HCEC 1CT (cell line): ENCODE measurements around the gene ADGRB3.
A peak's percentile ranks its signal among the peaks of the same experiment; 100 is the strongest.

Experiments used
- DNase-seq: peaks from one replicate; pipeline ENCODE4 v3.0.0-alpha.2; 2017

Gene ADGRB3

DNA sequence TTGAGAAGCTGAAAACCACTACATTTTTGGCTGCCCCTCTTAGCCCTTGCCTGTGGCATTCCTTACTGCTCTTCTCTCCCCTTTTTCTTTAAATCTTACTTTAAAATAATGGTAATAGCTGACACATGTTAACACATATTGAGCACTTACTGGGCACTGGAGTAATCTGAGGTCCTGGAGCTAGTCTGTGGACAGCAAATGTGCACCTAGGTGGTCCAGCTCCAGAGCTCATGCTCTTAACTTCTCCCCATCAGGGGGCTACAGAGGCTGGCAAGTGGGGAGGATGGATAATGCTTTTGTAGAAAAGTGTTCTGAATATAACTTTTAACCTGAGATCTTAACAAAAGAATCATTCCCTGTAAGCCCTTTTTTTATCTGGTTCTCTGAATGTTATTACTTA is 74.8 kb downstream of the ADGRB3 start:
- no peak for DNase-seq

- DNase-seq: no peak
Observed at GRCh38 chr6:68710496-68710895, 75.4 kb downstream of the ADGRB3 start.

DNA sequence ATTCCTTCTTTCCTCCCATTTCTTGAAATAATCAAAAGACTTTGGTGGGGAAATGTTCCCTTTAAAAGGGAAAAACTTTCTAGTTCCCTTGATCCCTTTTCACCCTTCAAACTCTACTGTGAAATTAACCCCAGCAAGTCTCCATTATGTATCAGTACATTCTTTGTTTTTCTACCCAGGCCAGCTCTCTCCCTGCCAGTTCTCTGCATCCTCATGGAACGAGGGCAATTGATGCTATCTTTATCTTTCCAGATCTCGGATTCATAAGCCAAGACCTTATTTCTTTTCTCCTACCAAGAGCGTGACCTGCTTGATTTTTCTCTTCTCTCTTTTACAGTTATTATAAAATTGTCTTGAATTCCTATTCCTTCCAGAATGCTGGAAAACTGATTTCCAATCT is 75.8 kb downstream of the ADGRB3 start:
- no peak for DNase-seq

DNA sequence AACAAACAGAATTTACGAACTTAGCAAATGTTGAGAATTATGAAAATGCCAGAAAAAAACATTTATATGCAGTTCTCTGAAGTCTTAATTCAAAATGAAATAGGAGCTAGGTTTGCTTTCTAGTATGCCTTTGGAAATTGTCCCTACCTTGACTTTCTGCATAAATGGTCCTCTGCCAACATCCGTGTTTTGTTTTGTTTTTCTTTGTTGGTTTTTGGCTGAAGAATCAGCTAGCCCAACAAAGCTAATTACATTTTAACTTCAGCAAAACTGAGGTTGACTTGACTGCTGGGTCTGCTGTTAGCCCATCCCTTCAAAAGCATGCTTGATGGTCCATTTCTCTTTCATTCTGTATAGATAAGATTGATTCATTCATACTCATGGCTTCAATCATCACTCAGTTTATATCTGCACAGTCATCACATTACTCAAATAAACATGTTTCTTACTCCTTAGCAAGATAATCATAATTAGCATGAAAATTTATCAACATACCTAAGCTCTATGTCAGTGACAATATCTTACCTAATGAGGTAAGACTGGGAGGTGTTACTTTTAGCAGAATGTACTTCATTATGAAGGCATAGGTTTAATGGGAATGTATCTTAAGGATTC is 76.4 kb downstream of the ADGRB3 start:
- DNase-seq: no peak

DNA sequence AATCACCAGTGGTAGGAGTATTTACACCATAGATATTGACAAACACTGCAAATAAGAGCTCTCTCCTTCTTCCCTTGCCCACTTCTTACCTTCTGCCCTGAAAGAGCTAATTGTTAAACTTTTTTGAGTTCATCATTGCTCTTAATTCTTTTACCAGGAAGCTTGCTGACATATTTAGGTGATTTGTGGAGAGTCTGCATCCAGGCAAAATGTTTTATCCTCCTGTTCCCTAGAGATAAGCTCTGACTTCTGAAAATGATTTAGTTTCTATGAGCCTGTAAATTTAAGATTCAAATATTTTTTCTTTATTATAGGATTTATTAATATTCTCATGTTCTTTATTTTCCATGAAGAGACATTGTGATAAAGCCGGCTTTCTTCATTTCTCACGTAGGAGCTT is 81.5 kb downstream of the ADGRB3 start:
- no peak for DNase-seq

DNA sequence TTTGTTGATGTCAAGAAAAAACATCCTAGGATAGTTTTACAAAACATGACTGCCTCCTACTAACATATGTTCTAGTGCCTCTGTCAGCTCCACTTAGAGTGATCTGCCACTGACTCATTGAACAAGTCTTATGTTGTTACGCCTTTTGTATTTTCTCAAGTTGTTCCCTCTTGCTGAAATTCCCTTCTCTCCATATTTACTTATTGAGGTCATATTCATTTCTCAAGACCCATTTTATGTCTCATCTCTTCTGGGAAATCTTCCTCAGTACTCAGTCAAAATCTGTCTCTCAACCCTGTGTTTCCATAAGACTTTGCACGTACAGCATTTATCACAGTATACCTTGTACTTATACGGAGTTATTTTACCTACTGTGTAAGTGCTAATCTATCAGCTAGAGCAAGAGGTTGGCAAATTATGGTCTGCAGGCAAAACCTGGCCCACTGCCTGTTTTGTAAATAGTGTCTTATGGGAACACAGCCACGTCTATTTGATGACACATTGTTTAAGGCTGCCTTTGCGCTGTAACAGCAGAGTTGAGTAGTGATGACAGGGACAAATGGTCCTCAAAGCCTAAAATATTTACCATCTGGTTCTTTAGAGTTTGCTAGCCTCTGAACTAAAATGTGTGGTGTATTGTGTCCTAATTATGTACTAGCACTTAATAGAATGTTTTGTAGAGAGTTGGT is 83.4 kb downstream of the ADGRB3 start:
- peak; percentile 59 for DNase-seq

GRCh38 chr6:68719761-68720160 is 84.7 kb downstream of the ADGRB3 start:
- no peak for DNase-seq

DNA sequence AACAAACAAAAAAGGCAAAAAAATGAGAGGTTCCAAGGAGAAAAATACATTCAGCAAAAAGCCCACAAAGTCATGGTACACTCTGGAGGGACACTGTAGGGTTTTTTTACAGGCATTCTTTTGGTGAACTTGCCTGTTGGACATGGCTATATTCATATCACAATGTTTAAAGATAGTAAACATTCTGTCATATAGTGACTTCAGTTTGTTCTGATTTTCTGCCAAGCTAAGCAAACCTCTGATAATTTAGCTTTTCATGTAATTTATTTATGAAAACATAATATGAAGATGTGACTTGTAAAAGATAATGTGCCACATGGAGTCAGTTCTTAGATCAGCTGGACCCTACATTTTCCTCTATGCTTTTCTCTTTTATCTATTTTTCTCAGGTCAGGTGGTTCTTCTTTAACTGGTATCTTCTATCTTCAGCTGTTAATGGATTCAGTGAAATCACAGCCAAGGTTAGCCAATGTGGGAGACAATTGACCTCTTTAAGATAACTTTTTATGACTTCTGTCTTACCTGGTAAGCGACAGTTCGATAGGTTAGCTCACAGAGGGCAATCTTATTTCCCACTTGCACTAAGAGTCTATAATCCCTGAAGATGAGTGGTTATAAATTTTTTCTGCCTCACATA is 87.9 kb downstream of the ADGRB3 start:
- DNase-seq: no peak

- no peak for DNase-seq
Observed at GRCh38 chr6:68724060-68724459, 89.0 kb downstream of the ADGRB3 start.

DNA sequence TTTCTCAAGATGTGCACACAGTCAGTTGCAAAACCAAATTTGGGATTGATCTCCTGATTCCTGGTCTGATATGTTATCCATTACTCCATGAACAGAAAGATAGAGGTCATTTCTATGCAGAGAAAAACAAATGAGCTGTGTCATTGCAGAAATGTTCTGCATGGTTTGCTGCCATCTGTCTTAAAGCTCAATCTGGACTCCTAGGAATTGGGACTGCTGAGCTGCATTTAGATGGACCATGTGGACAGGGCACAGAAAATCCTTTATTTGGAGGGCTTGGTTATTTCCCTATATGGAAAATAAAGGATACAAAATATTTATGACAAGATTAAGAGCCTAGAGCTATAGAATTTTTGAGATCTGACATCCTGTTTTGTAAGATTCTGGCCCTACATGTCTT is 91.3 kb downstream of the ADGRB3 start:
- no peak for DNase-seq

GRCh38 chr6:68726992-68727391 is 91.9 kb downstream of the ADGRB3 start:
- no peak for DNase-seq

DNA sequence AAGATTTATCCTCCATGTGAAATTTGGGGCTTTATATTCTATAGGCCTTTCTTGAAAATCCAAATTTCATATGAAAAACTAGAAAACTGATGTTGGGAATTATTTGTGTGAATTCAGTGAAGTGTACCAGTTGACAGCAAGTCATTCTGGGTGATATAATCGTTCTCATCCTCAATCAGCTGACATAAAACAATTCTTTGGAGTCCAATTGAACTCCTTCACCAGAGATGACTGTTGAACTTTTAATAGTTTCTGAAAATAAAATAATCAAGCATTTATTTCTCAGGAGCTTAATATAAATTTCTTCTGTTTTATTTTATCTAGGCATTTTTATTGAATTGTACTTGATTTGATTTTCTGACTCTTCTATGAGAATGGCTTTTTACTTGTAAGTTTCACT is 92.6 kb downstream of the ADGRB3 start:
- DNase-seq: no peak

- no peak for DNase-seq
Observed at GRCh38 chr6:68728159-68728979, 93.3 kb downstream of the ADGRB3 start.

- DNase-seq: no peak
Observed at GRCh38 chr6:68729377-68729903, 94.4 kb downstream of the ADGRB3 start.

DNA sequence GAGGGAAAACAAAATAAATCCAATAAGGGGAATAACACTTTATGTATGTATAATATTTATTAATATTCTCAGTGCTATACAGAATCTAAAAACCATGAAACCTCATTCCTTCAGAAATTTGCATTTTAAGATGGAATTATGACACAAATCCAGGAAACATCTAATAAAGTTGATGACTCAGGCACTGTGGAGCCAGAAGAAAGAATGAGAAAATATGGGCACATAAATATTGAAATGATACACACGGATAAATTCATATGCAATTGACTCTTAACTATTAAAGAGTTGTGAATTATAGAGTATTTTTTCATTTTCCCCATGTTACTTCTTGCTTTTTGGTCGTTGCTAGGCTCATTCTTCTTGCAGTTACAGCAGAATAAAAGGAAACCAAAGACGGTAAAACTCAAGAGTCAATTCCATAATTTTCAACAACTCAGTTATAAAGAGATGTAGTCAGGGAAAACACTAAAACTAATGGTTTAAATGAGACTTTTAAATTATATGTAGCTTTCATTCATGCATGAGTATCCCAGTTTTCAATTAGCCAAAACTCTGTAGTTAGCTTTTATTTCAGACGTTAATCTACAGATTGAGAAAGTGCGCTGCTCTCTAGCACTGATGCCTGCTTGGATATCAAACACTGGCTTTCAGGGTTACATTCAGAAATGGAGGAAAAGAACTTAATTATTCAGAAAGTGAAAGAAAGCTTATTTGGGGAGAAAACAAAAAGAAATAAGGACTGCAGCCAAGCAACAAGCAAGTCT is 95.4 kb downstream of the ADGRB3 start:
- DNase-seq: no peak

DNA sequence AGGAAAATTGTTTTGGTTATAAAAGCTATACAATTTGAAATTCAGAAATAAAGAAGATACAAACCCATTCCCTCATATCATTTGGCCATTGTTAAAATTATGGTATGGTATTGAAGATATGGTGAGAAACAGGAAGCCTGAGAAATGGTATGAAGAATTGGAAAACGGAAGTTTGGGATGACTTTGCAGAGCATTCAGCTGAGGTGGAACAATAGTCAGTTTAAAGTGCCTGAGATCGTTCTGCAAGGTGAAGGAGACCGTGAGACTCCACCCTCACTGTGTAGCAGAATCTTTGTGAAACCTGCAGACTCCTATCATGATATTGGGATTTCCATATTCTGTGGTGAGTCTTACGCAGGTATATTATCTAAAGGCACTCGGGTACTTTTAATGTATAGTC is 97.3 kb downstream of the ADGRB3 start:
- no peak for DNase-seq

GRCh38 chr6:68735866-68736265 is 100.8 kb downstream of the ADGRB3 start:
- no peak for DNase-seq

DNA sequence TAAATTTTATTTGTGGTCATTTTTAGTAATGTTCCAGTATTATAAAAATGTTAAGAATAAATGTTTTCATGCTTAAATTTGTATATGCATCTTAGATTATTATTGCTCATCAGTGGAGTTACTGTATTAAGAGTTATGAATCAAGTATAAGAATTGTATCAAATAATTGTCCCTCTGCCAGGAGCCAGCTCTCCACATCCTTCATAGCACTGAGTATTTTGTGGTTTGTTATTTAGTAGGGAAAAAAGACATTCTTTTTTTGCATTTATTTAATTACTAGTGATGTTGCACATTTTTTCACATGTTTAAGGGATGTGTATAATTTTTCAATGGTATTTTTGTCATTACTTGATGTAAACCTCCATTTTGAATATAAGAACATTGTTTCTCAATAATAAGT is 102.0 kb downstream of the ADGRB3 start:
- no peak for DNase-seq

DNA sequence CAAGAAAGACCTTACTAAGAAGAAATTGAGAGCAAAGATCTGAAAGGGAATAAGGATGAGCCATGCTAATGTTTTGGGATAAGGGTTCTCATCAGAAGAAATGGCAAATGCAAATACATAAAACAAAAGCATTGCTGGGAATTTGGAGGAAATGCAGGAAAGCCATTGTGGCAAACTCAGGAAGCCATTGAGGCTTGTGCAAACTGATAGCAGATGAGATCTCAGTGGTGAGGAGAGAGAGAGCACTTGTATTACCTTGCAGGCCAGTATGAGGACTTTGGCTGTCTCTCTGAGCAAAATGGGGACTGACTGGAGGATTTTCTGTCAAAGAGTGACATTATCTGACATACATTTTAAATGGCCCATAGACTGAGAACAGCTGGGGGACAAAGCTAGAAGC is 103.0 kb downstream of the ADGRB3 start:
- no peak for DNase-seq

- DNase-seq: no peak
Observed at GRCh38 chr6:68740828-68741500, 105.9 kb downstream of the ADGRB3 start.

GRCh38 chr6:68741501-68742386 is 106.7 kb downstream of the ADGRB3 start:
- no peak for DNase-seq
